Measurements from ENCODE around the gene NIPA2.

DNA sequence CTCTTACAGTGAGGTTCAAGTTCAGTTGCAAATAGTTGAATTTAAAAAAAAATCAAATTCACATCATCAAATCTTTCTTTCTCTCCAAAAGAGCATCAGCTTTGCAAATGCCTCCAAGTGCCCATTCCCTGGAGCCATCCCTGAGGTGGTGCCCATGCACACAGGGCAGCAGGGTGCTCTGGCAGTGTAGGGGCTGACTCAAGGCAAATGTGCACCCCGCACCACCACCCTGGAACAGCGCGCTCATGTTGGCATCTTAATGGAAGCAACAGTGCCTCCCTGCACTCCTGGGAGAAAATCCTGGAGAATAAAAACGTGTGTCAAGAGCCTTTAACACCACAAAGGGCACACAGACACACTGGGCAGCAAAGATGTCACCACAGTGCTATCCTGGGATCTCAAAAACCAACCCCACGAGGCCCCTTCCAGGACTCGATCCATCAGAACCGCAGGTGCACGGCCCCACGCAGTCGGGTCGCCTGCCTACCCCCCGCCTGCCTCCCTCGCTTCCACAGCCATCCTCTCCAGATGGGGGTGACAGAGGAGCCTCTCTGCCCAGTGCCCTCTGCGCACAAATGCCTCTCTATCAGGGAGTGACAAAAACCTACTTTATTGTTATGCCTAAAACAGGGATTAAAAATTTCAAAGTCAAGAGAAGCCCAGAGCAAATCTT is 50.8 kb downstream of the NIPA2 start:
- TF ChIP-seq, protein P1, sequence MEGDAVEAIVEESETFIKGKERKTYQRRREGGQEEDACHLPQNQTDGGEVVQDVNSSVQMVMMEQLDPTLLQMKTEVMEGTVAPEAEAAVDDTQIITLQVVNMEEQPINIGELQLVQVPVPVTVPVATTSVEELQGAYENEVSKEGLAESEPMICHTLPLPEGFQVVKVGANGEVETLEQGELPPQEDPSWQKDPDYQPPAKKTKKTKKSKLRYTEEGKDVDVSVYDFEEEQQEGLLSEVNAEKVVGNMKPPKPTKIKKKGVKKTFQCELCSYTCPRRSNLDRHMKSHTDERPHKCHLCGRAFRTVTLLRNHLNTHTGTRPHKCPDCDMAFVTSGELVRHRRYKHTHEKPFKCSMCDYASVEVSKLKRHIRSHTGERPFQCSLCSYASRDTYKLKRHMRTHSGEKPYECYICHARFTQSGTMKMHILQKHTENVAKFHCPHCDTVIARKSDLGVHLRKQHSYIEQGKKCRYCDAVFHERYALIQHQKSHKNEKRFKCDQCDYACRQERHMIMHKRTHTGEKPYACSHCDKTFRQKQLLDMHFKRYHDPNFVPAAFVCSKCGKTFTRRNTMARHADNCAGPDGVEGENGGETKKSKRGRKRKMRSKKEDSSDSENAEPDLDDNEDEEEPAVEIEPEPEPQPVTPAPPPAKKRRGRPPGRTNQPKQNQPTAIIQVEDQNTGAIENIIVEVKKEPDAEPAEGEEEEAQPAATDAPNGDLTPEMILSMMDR (IDR thresholded peaks at IDR 0.05) = no peak
- TF ChIP-seq POLR2A (IDR thresholded peaks at IDR 0.05) = no peak

Measured in uterus (tissue), 2 donors.